CD4-positive, alpha-beta T cell (primary cell): Measurements from ENCODE around the gene MPZL2. TPM values are rescaled to one million over a fixed set of nuclear protein-coding genes. Genes with fewer than 3 reads are reported as not detected.

Source experiments
- ATAC-seq: fragments of 200-7000 bp; cut with Tn5 transposase; one replicate; pipeline ENCODE4 v1.10.0; 2022; ENCODE audit warnings: mild to moderate bottlenecking; ENCODE audit not compliant: poor library complexity
- CTCF ChIA-PET: fragments of 350-600 bp; sonication (Branson Sonifier 250); formaldehyde crosslinking; loops from one replicate; lab custom pipeline; 2021; ENCODE audit warnings: antibody characterized with exemption, inconsistent platforms; lab: Charles Lee
- POLR2A ChIA-PET: fragments of 350-600 bp; sonication (Branson Sonifier 250); formaldehyde crosslinking; loops from one replicate; lab custom pipeline; 2021; ENCODE audit warnings: antibody characterized with exemption, inconsistent platforms; lab: Charles Lee
- DNase-seq, 14 experiments: peaks; one replicate each; pipeline ENCODE4 v3.0.0-alpha.2; 2013 to 2020; ENCODE audit warnings: mixed read lengths in 2 of 14
- H3K27ac ChIP-seq, 2 donors: one replicate each; pipeline versions ENCODE4 v1.5.1 to v1.7.0; 2013; ENCODE audit warnings: low read length in 2 of 2, low read depth in 1 of 2, mild to moderate bottlenecking in 1 of 2
- H3K27me3 ChIP-seq, 2 experiments: 1 replicate in 1 of 2; 2 replicates in 1 of 2; pipeline versions ENCODE4 v1.6.1 to v1.7.0; 2013; ENCODE audit warnings: low read length in 2 of 2, control low read depth in 1 of 2, mild to moderate bottlenecking in 1 of 2, moderate library complexity in 1 of 2; ENCODE audit not compliant: insufficient read depth in 2 of 2, control insufficient read depth in 1 of 2
- H3K36me3 ChIP-seq: one replicate; pipeline ENCODE4 v1.6.1; 2013; ENCODE audit warnings: low read length, control low read depth; ENCODE audit not compliant: insufficient read depth
- H3K4me1 ChIP-seq: one replicate; pipeline ENCODE4 v1.6.1; 2013; ENCODE audit warnings: low read length, control low read depth; ENCODE audit not compliant: insufficient read depth
- H3K4me3 ChIP-seq: one replicate; pipeline ENCODE4 v1.5.1; 2013; ENCODE audit warnings: mild to moderate bottlenecking, low read length, moderate library complexity
- H3K9me3 ChIP-seq, 2 experiments: 1 replicate in 1 of 2; 2 replicates in 1 of 2; pipeline versions ENCODE4 v1.6.1 to v1.7.0; 2013; ENCODE audit warnings: low read length in 2 of 2, mild to moderate bottlenecking in 2 of 2, control low read depth in 1 of 2, moderate library complexity in 1 of 2; ENCODE audit not compliant: control insufficient read depth in 1 of 2, insufficient read depth in 1 of 2
- H3K27ac Mint-ChIP-seq: one replicate; pipeline ENCODE4 v1.8.0; 2020; ENCODE audit warnings: mixed read lengths
- H3K27me3 Mint-ChIP-seq: one replicate; pipeline ENCODE4 v1.8.0; 2021; ENCODE audit warnings: mixed read lengths
- H3K36me3 Mint-ChIP-seq: one replicate; pipeline ENCODE4 v1.8.0; 2021; ENCODE audit warnings: low read depth, mixed read lengths
- H3K4me1 Mint-ChIP-seq: one replicate; pipeline ENCODE4 v1.8.0; 2021; ENCODE audit warnings: low read depth, mixed read lengths
- H3K4me3 Mint-ChIP-seq: one replicate; pipeline ENCODE4 v1.8.0; 2020; ENCODE audit warnings: mild to moderate bottlenecking, mixed read lengths
- H3K9me3 Mint-ChIP-seq: one replicate; pipeline ENCODE4 v1.8.0; 2020; ENCODE audit warnings: mixed read lengths
- CTCF ChIP-seq: fragments of 200-600 bp; IDR thresholded peaks from one replicate; pipeline ENCODE4 v1.8.0; 2022; ENCODE audit warnings: antibody characterized with exemption, mild to moderate bottlenecking
- intact Hi-C, 2 experiments: fragments of 100-400 bp; cut with DNase I in 1 of 2; cut with micrococcal nuclease in 1 of 2; formaldehyde crosslinking; loops; one replicate each; pipeline versions ENCODE4 v1.15.1 to v1.9.0; 2023 to 2025; cut with DNase I, micrococcal nuclease
- total RNA-seq, 174 experiments: library from RNA in 2 of 174; stranded (reverse) in 2 of 174; gene quantifications; one replicate each; pipeline ENCODE4 v1.2.3 and lab custom pipeline; 2021 to 2026

Gene MPZL2
- total RNA-seq, 2 experiments from 2014 or later: 0.95 to 1.8 TPM

GRCh38 chr11:118227865-118228785, 36.0 kb downstream of the MPZL2 start:
- CTCF ChIA-PET: interaction anchor here (1.0 kb wide), 1 partner anchor 11 kb away, joined by 3 read pairs; no protein-coding TSS in a partner anchor
- Mint-ChIP-seq H3K4me1 (peaks cover 33% of the 10 kb centered on the region), H3K27me3 (no peaks in the 10 kb centered on the region), H3K4me3 (peak overlapping the region; percentile 76), H3K36me3 (peaks cover 13% of the 10 kb centered on the region), H3K9me3 (no peaks in the 10 kb centered on the region), H3K27ac (no peak overlapping the region)
- no peak for TF ChIP-seq CTCF
- no peaks in the 10 kb centered on the region for H3K9me3 ChIP-seq
- DNase-seq (peak in 4 of 14 experiments; percentile 35 to 79 (median 70)), ATAC-seq (peak; percentile 13)
- no peaks in the 10 kb centered on the region for H3K27me3 ChIP-seq
- peaks cover 27% of the 10 kb centered on the region for H3K36me3 ChIP-seq
- H3K27ac ChIP-seq: peak overlapping the region; percentile 54 to 68
- peaks cover 60% of the 10 kb centered on the region for H3K4me1 ChIP-seq
- POLR2A ChIA-PET: interaction anchor here (3.9 to 4.2 kb wide), 2 partner anchors 14 to 23 kb away, joined by 49 to 78 read pairs; partner anchors contain the start of gene MPZL3
- intact Hi-C loops: loop anchor here (2.0 kb wide), 2 partner anchors 13 to 19 kb away; no protein-coding TSS in a partner anchor
- H3K4me3 ChIP-seq: no peak overlapping the region

- peak in 3 of 14 experiments; percentile 33 to 75 (median 38) for DNase-seq
- peaks cover 13% of the 10 kb centered on the region for H3K36me3 Mint-ChIP-seq
- H3K27ac ChIP-seq: peak overlapping the region; percentile 47 to 68
- peaks cover 72% of the 10 kb centered on the region for H3K4me1 ChIP-seq
- TF ChIP-seq CTCF: no peak
- no peaks in the 10 kb centered on the region for H3K9me3 ChIP-seq
- H3K27me3 Mint-ChIP-seq: no peaks in the 10 kb centered on the region
- no peaks in the 10 kb centered on the region for H3K9me3 Mint-ChIP-seq
- no peaks in the 10 kb centered on the region for H3K27me3 ChIP-seq
- intact Hi-C loops: loop anchor here in 1 of 2 experiments (2.0 kb wide), 1 partner anchor 20 kb away; no protein-coding TSS in a partner anchor
- H3K36me3 ChIP-seq: peaks cover 17% of the 10 kb centered on the region
- H3K27ac Mint-ChIP-seq: no peak overlapping the region
- H3K4me3 Mint-ChIP-seq: peak overlapping the region; percentile 73
- peaks cover 38% of the 10 kb centered on the region for H3K4me1 Mint-ChIP-seq
- ATAC-seq: no peak
- no peak overlapping the region for H3K4me3 ChIP-seq
- CTCF ChIA-PET: interaction anchor here (0.8 to 2.2 kb wide), 6 partner anchors 10 to 119 kb away, joined by 3 to 7 read pairs (median 3); no protein-coding TSS in a partner anchor
- POLR2A ChIA-PET: interaction anchor here (0.8 to 4.2 kb wide), 13 partner anchors 8 to 113 kb away, joined by 3 to 78 read pairs (median 7); partner anchors contain the start of genes CD3E and MPZL3
These were observed 37.3 kb downstream of the MPZL2 start for GRCh38 chr11:118226781-118227180.

- no peak for TF ChIP-seq CTCF
- no peaks in the 10 kb centered on the region for H3K27me3 Mint-ChIP-seq
- intact Hi-C loops: loop anchor here in 1 of 2 experiments (2.0 kb wide), 1 partner anchor 21 kb away; no protein-coding TSS in a partner anchor
These were observed 37.8 kb downstream of the MPZL2 start for GRCh38 chr11:118226296-118226695.

More at GRCh38 chr11:118226296-118226695, 37.8 kb downstream of the MPZL2 start:
- H3K9me3 Mint-ChIP-seq: no peaks in the 10 kb centered on the region
- peak overlapping the region; percentile 73 for H3K4me3 Mint-ChIP-seq
- no peaks in the 10 kb centered on the region for H3K9me3 ChIP-seq
- H3K36me3 Mint-ChIP-seq: peaks cover 13% of the 10 kb centered on the region
- DNase-seq: peak in 2 of 14 experiments; percentile 49 to 50
- no peaks in the 10 kb centered on the region for H3K27me3 ChIP-seq
- H3K4me3 ChIP-seq: no peak overlapping the region
- peak overlapping the region; percentile 47 to 68 for H3K27ac ChIP-seq
- ChIA-PET CTCF (interaction anchor here (0.8 to 2.2 kb wide), 5 partner anchors 10 to 119 kb away, joined by 3 to 7 read pairs (median 3); no protein-coding TSS in a partner anchor), POLR2A (interaction anchor here (0.8 to 4.2 kb wide), 13 partner anchors 10 to 114 kb away, joined by 3 to 78 read pairs (median 8); partner anchors contain the start of genes CD3E and MPZL3)
- no peak overlapping the region for H3K27ac Mint-ChIP-seq
- H3K4me1 ChIP-seq: peaks cover 75% of the 10 kb centered on the region
- no peak for ATAC-seq
- H3K36me3 ChIP-seq: peaks cover 14% of the 10 kb centered on the region
- peaks cover 43% of the 10 kb centered on the region for H3K4me1 Mint-ChIP-seq
